ENCODE measurements around the gene PLXDC2.

PLXDC2 gene

GRCh38 chr10:19817231-19817933, 1.1 kb downstream of the PLXDC2 start:
- DNase-seq, result no peak

DNA sequence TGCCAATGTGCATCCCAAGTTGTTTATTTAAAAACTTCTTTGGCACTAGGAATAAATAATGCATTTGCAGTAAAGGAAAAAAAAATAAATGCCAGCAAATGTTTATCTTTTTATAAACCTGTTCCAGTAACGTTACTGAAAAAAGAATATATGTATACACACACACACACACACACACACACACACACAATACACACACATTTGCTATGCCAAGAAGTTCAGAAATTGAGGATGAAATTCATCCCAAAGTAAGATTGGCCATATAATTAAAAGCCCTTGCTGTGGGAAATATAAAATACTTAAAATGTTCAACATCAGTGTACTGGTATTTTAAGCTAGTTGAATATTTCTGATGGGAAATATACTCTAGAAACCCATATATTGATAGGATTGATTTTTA, 2.6 kb downstream of the PLXDC2 start:
- DNase-seq, result no peak

- no peak for DNase-seq
Measured at GRCh38 chr10:19819419-19820033, 3.3 kb downstream of the PLXDC2 start.

DNA sequence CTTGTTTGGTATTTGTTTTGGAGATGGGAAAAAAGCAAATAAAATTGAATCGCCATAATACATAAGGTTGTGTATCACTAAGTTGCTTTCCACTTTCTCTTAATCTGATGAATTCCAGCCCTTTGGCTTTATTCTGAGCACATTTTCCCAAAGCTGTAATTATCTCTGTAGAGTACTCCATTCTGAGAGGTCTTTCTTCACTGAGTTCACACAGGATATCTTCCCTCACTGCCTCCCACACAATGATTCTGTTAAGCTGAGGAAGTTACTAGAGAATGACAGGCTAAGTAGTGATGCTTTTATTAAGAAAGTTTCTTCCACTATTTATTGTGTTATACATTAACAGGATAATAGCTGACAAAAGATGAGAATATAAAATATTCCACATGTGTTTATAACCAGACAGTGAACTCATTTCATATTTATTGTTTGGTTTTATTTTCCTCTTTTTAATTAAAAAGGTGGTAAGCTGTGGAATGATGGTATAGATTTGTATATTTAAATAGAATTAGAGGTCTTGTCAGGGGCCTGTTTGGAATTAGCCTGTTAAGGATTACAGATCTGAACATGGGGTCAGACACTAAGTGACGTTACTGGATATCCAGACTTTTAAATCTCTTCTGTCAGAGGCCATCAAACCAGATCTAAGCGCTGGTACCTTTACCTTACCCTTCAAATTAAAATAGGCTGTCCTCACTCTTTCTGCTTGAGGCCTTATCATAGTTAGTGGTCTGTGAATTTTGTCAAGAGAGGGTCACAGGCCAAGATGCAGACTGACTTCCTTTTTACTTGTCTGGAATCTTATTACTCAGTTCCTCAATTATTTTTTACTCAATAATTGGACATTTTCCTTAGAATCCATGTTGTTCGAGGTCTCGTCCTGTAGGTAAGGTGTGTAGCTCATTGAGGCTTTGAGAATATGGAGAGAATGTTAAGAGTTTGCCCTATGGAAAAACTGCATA, 8.4 kb downstream of the PLXDC2 start:
- no peak for DNase-seq

DNA sequence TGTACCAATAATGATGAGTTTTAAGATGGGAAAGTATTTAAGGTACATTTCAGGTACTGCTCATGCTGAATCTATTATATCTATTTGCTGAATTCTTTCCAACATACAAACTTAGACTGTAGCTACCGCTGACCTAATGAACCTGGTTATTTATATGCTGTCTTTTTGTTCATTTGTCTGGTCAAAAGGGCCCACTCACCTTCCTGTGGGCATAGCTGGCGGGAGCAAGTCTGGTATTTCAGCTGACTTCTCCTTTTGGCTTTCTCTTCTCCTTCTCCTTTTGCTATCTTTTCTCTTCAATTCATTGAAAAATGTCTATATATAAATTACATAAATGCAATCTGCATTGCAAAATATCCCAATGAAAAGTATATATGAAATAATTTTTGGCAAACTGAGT, 9.5 kb downstream of the PLXDC2 start:
- no peak for DNase-seq

GRCh38 chr10:19826712-19827111, 10.5 kb downstream of the PLXDC2 start:
- DNase-seq, result no peak

- no peak for DNase-seq
Measured at GRCh38 chr10:19828278-19829049, 12.2 kb downstream of the PLXDC2 start.

DNA sequence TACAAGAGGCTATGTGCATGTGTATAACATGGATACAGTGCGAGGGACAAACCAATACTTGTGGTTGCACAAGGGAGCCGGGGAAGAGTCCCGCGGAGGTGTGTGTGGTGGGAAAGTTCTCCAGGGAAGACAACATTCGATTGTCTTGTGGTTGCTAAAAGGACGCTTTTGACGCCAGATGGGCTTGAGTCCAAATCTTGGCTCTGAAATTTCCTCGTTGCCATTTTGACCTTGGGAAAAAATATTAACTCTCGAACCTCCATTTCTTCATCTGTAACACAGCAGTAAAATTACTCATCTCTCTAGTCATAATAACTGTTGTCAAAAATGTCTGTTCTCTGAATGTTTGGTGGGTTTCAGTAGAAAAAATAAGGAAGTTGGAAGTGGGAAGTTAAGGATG, 16.5 kb downstream of the PLXDC2 start:
- DNase-seq, result no peak

- DNase-seq, result no peak
Measured at GRCh38 chr10:19833170-19833824, 17.1 kb downstream of the PLXDC2 start.

DNA sequence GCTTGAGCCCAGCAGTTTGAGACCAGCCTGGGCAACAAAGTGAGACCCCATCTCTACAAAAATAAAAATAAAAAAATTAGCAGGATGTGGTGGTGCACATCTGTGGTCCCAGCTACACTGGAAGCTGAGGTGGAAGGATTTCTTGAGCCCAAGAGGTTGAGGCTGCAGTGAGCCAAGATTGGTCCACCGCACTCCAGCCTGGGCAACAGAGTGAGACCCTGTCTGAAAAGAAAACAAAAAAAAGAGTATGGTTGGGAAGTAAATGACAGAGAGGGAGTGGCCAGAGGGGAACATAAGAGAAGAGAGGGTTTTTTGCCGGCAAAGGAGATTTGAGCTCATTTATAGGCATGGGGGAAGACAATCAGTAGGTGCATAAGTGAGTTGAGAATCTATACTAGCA, 19.7 kb downstream of the PLXDC2 start:
- no peak for DNase-seq

DNA sequence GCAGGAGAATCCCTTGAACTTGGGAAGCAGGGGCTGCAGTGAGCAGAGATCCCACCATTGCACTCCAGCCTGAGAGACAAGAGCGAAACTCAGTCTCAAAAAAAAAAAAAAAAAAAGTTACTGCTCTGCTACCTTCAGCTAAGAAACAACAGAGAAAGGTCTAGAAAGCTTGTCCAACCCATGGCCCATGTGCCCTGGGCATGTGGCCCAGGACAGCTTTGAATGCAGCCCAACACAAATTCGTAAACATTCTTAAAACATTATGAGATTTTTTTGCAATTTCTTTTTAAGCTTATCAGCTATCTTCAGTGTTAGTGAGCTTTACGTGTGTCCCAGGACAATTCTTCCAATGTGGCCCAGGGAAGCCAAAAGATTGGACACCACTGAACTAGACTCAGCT, 22.9 kb downstream of the PLXDC2 start:
- DNase-seq, result no peak

DNA sequence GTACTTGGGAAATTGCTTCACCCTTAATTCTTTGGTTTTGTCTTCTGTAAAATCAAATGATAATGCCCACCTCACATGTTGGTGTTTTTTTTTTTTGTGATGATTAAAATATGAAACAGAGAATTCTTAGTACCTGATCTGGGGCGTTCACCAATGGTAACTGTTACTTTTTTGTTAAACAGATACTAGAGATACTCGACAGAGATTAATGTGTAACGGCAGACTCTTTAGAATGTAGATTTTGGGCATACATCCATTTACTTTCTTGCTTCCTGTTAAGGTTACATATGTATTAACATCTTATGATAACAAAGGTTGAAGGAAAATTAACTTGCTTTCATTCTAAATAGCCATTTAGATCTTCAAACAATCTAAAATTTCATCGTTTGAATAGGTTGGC, 23.3 kb downstream of the PLXDC2 start:
- DNase-seq, result no peak

- DNase-seq, result no peak
Measured at GRCh38 chr10:19840776-19841175, 24.5 kb downstream of the PLXDC2 start.

GRCh38 chr10:19843487-19843886, 27.3 kb downstream of the PLXDC2 start:
- DNase-seq, result no peak

- no peak for DNase-seq
Measured at GRCh38 chr10:19845503-19846368, 29.5 kb downstream of the PLXDC2 start.

DNA sequence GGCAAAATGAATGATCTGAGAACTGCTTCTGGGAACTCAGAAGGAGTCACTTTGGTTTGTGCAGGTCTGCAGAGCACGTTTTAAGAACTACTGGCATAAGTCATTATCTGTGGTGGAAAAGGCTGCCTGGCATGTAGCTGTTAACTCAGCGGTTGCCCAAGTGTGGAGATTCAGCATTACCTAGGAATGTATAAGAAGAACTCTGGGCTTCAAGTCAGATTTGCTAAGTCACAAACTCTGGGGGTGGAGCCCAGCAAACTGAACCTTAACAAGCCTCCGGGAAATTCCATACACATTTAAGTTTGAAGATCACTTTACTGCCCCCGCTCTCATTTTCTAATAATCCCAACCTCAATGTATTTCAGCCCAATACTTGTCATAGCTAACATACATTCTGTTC, 31.1 kb downstream of the PLXDC2 start:
- no peak for DNase-seq

DNA sequence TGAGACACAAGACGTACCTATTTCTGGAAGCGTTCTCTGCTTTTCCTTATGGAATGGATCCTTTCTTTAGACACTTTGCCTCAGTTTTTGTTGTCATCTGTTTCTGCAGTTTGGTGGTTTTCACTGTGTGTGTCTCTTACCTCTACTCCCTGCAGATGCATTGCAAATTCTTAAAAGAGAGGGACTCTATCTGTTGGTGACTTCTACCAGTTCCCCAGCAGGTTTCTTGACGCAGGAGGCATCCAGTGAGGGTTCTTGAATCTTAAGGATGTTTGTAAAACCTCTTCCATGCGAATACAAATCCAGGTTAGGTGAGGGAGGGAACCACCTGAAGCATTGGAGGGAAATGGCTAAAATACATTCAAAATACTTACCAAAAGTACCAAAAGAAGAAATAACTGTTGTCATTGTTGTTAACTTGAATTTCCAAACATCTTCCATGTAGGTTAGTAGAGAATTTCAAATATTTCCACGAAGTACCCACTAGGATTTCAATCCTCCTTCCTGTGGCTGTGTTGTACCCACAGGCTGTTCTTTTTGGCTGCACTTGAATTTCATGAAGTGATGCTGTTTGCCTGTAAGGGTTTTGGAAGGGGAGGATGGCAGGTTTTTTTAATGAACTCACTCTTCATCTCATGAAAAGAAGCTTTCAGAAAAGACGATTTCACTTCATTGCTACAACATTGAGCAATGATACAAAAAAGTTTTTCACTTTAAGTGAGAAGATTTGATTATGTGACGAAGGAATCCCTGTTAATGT, 32.2 kb downstream of the PLXDC2 start:
- no peak for DNase-seq

DNA sequence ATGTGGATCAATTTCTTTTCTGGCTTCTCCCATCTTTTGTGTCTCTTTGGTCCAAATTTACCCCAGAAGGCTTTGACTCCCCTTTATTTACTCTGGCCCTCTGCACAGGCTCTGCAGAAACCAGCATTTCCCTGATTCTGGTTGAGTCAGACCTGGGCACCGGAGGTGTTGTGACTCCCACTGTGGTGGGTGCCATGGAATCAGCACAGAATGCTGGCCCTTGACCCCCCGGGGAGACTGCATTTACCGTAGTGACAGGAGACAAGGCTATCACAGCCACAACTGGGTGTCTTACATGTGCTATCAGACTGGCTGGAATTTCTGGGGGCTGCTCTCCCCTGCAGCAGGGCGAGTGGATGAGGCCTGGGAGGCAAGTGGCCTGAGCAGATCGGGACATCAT, 37.6 kb downstream of the PLXDC2 start:
- DNase-seq, result no peak

- no peak for DNase-seq
Measured at GRCh38 chr10:19857876-19858275, 41.6 kb downstream of the PLXDC2 start.

DNA sequence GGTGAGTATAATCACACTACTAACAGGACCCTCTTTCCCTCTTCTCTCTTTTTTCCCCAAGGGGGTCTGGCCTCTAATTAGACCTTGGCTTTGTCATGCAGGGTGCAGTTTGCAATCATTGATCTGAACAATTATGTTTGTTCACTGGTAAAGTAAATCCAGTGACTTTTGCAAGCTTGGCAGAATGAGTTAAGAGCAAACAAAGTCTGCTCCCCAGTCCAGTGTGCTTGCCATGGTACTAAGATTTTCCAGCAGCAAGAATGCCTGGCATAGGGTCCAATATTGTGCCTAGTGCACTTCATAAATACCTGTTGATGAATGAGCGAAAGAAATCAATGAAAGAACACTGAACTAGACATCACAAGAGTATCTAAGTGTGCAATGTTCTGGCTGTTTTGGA, 43.9 kb downstream of the PLXDC2 start:
- DNase-seq, result no peak
